Neuronal stem cell (in vitro differentiated cells): ENCODE data around the gene SOCS6.

Source experiments
- DNase-seq: peaks from one replicate; pipeline ENCODE4 v3.0.0-alpha.2; 2013; ENCODE audit warnings: low spot score
- H2AFZ ChIP-seq: one replicate; pipeline ENCODE4 v1.6.1; 2013; ENCODE audit warnings: mild to moderate bottlenecking, low read length, inconsistent platforms
- H2AK5ac ChIP-seq: 2 replicates; pipeline ENCODE4 v1.6.1; 2013; ENCODE audit warnings: low read depth, mild to moderate bottlenecking, inconsistent platforms, low read length, moderate library complexity, mixed read lengths
- H2BK120ac ChIP-seq: 2 replicates; pipeline ENCODE4 v1.6.1; 2013; ENCODE audit warnings: low read depth, mild to moderate bottlenecking, inconsistent platforms, low read length, moderate library complexity, mixed read lengths
- H2BK12ac ChIP-seq: one replicate; pipeline ENCODE4 v1.6.1; 2013; ENCODE audit warnings: low read length, inconsistent platforms
- H2BK15ac ChIP-seq: 2 replicates; pipeline ENCODE4 v1.6.1; 2013; ENCODE audit warnings: mild to moderate bottlenecking, low read length, inconsistent platforms, mixed read lengths
- H2BK5ac ChIP-seq: one replicate; pipeline ENCODE4 v1.6.1; 2013; ENCODE audit warnings: inconsistent platforms, mild to moderate bottlenecking, low read length, moderate library complexity
- H3K14ac ChIP-seq: one replicate; pipeline ENCODE4 v1.6.1; 2013; ENCODE audit warnings: low read length, inconsistent platforms
- H3K18ac ChIP-seq: 2 replicates; pipeline ENCODE4 v1.6.1; 2013; ENCODE audit warnings: low read length, inconsistent platforms
- H3K23ac ChIP-seq: 2 replicates; pipeline ENCODE4 v1.6.1; 2013; ENCODE audit warnings: low read depth, mild to moderate bottlenecking, mixed read lengths, low read length, inconsistent platforms; ENCODE audit not compliant: poor library complexity
- H3K27ac ChIP-seq: replicated peaks from 3 replicates; pipeline ENCODE4 v1.5.1; 2013; ENCODE audit warnings: low read length, inconsistent platforms
- H3K27me3 ChIP-seq, 3 experiments: 2 replicates each; pipeline ENCODE4 v1.6.1; 2013; ENCODE audit warnings: low read length in 3 of 3, mild to moderate bottlenecking in 2 of 3, inconsistent platforms in 1 of 3, low read depth in 1 of 3, mixed read lengths in 1 of 3, moderate library complexity in 1 of 3; ENCODE audit not compliant: control insufficient read depth in 3 of 3, insufficient read depth in 3 of 3
- H3K36me3 ChIP-seq, 2 donors: replicated peaks in 1 of 2; 2 replicates each; pipeline ENCODE4 v1.6.1; 2013; ENCODE audit warnings: low read length in 2 of 2; ENCODE audit not compliant: control insufficient read depth in 2 of 2, insufficient read depth in 2 of 2
- H3K4ac ChIP-seq: 2 replicates; pipeline ENCODE4 v1.6.1; 2013; ENCODE audit warnings: inconsistent platforms, mild to moderate bottlenecking, low read length, moderate library complexity
- H3K4me1 ChIP-seq, 2 donors: 1 replicate in 1 of 2; 2 replicates in 1 of 2; pipeline ENCODE4 v1.6.1; 2013; ENCODE audit warnings: low read length in 2 of 2, low read depth in 1 of 2; ENCODE audit not compliant: control insufficient read depth in 2 of 2, insufficient read depth in 1 of 2
- H3K4me2 ChIP-seq: one replicate; pipeline ENCODE4 v1.6.1; 2013; ENCODE audit warnings: mild to moderate bottlenecking, low read length, inconsistent platforms; ENCODE audit not compliant: insufficient read depth, poor library complexity, severe bottlenecking
- H3K4me3 ChIP-seq, 2 donors: 2 replicates each; pipeline ENCODE4 v1.5.1; 2013; ENCODE audit warnings: low read length in 2 of 2, mild to moderate bottlenecking in 2 of 2, inconsistent platforms in 1 of 2, moderate library complexity in 1 of 2
- H3K79me1 ChIP-seq: one replicate; pipeline ENCODE4 v1.6.1; 2013; ENCODE audit warnings: low read depth, mild to moderate bottlenecking, inconsistent platforms, low read length, moderate library complexity
- H3K9ac ChIP-seq: one replicate; pipeline ENCODE4 v1.6.1; 2013; ENCODE audit warnings: mild to moderate bottlenecking, low read depth, low read length, inconsistent platforms; ENCODE audit not compliant: poor library complexity
- H3K9me3 ChIP-seq, 2 donors: replicated peaks in 1 of 2; 2 replicates each; pipeline versions ENCODE3 to v1.6.1; 2013; ENCODE audit warnings: low read length in 2 of 2, mild to moderate bottlenecking in 2 of 2, inconsistent platforms in 1 of 2, low read depth in 1 of 2, mixed read lengths in 1 of 2, moderate library complexity in 1 of 2; ENCODE audit not compliant: control insufficient read depth in 2 of 2, insufficient read depth in 1 of 2
- H4K8ac ChIP-seq: one replicate; pipeline ENCODE4 v1.6.1; 2013; ENCODE audit warnings: low read depth, mild to moderate bottlenecking, inconsistent platforms, low read length, moderate library complexity
- H4K91ac ChIP-seq: one replicate; pipeline ENCODE4 v1.6.1; 2013; ENCODE audit warnings: low read length, low read depth, mild to moderate bottlenecking, inconsistent platforms; ENCODE audit not compliant: poor library complexity
- WGBS, 2 donors: extraction: QIAGEN DNeasy Blood & Tissue Kit; methylation state at CpG; one replicate each; pipeline ENCODE4 v1.1.7; 2013; ENCODE audit warnings: missing lambda C conversion rate in 2 of 2, mixed read lengths in 1 of 2; ENCODE audit not compliant: insufficient read length in 2 of 2, insufficient replicate concordance in 1 of 2; ENCODE audit errors: extremely low coverage in 2 of 2; 5-methylcytosine and 5-hydroxymethylcytosine counted together

The SOCS6 gene

GRCh38 chr18:70295192-70296188, 6.6 kb downstream of the SOCS6 start:
- H3K4me3 ChIP-seq: no peak overlapping the region
- peaks cover 7 to 17% of the 10 kb centered on the region in 2 donors for H3K4me1 ChIP-seq
- H2AK5ac ChIP-seq: no peak overlapping the region
- no peak overlapping the region for H2BK120ac ChIP-seq
- no peak overlapping the region for H3K14ac ChIP-seq
- H3K36me3 ChIP-seq: peaks cover 0 to 13% of the 10 kb centered on the region in 2 donors
- H3K23ac ChIP-seq: no peak overlapping the region
- no peak overlapping the region for H2BK15ac ChIP-seq
- no peak overlapping the region for H3K4ac ChIP-seq
- no peak overlapping the region for H3K18ac ChIP-seq
- H3K79me1 ChIP-seq: peaks cover 10% of the 10 kb centered on the region
- no peak overlapping the region for H2BK5ac ChIP-seq
- no peak overlapping the region for H3K4me2 ChIP-seq
- no peak overlapping the region for H3K9ac ChIP-seq
- no peak overlapping the region for H2BK12ac ChIP-seq
- no peak overlapping the region for H2AFZ ChIP-seq
- no peaks in the 10 kb centered on the region for H3K9me3 ChIP-seq
- no peak overlapping the region for H4K8ac ChIP-seq
- no peak overlapping the region for H3K27ac ChIP-seq
- H3K27me3 ChIP-seq: no peaks in the 10 kb centered on the region
- no peak overlapping the region for H4K91ac ChIP-seq
- no CpG with 5 or more reads among the region's 8 CpGs for WGBS, 2 donors
- no peak for DNase-seq

GRCh38 chr18:70296289-70296688, 7.4 kb downstream of the SOCS6 start:
- H3K4me2 ChIP-seq: no peak overlapping the region
- H3K4ac ChIP-seq: no peak overlapping the region
- H2AFZ ChIP-seq: no peak overlapping the region
- H3K9me3 ChIP-seq: no peaks in the 10 kb centered on the region
- H2BK120ac ChIP-seq: no peak overlapping the region
- peaks cover 0 to 9% of the 10 kb centered on the region in 2 donors for H3K36me3 ChIP-seq
- H3K9ac ChIP-seq: no peak overlapping the region
- no peaks in the 10 kb centered on the region for H3K27me3 ChIP-seq
- H2BK15ac ChIP-seq: no peak overlapping the region
- no peak for DNase-seq
- H2BK5ac ChIP-seq: no peak overlapping the region
- no peak overlapping the region for H2BK12ac ChIP-seq
- WGBS, 2 donors: no CpG with 5 or more reads among the region's 10 CpGs
- no peak overlapping the region for H3K18ac ChIP-seq
- no peak overlapping the region for H4K8ac ChIP-seq
- peaks cover 5 to 11% of the 10 kb centered on the region in 2 donors for H3K4me1 ChIP-seq
- no peak overlapping the region for H3K14ac ChIP-seq
- peaks cover 10% of the 10 kb centered on the region for H3K79me1 ChIP-seq
- H3K4me3 ChIP-seq: no peak overlapping the region
- no peak overlapping the region for H4K91ac ChIP-seq
- no peak overlapping the region for H3K23ac ChIP-seq
- H3K27ac ChIP-seq: no peak overlapping the region
- no peak overlapping the region for H2AK5ac ChIP-seq

GRCh38 chr18:70296781-70297180, 7.9 kb downstream of the SOCS6 start:
- H3K4me1 ChIP-seq: peaks cover 5 to 11% of the 10 kb centered on the region in 2 donors
- no peak overlapping the region for H2BK12ac ChIP-seq
- no peak for DNase-seq
- no peak overlapping the region for H4K8ac ChIP-seq
- no peak overlapping the region for H3K9ac ChIP-seq
- no peak overlapping the region for H3K27ac ChIP-seq
- no peak overlapping the region for H2AK5ac ChIP-seq
- peaks cover 0 to 8% of the 10 kb centered on the region in 2 donors for H3K36me3 ChIP-seq
- H3K4me2 ChIP-seq: no peak overlapping the region
- no peak overlapping the region for H4K91ac ChIP-seq
- no peak overlapping the region for H2AFZ ChIP-seq
- no peaks in the 10 kb centered on the region for H3K9me3 ChIP-seq
- H3K4me3 ChIP-seq: no peak overlapping the region
- no peak overlapping the region for H2BK5ac ChIP-seq
- H2BK120ac ChIP-seq: no peak overlapping the region
- H2BK15ac ChIP-seq: no peak overlapping the region
- no peak overlapping the region for H3K23ac ChIP-seq
- no CpG with 5 or more reads among the region's 2 CpGs for WGBS, 2 donors
- H3K18ac ChIP-seq: no peak overlapping the region
- no peaks in the 10 kb centered on the region for H3K27me3 ChIP-seq
- no peak overlapping the region for H3K14ac ChIP-seq
- peaks cover 12% of the 10 kb centered on the region for H3K79me1 ChIP-seq
- H3K4ac ChIP-seq: no peak overlapping the region

- Histone ChIP-seq H3K4ac (no peak overlapping the region), H3K27ac (no peak overlapping the region), H2AFZ (no peak overlapping the region), H2BK120ac (no peak overlapping the region), H3K4me3 (no peak overlapping the region), H4K91ac (no peak overlapping the region), H2BK12ac (no peak overlapping the region), H2AK5ac (no peak overlapping the region), H3K4me2 (no peak overlapping the region), H3K36me3 (peaks cover 0 to 4% of the 10 kb centered on the region in 2 donors), H3K23ac (no peak overlapping the region), H3K18ac (no peak overlapping the region), H3K27me3 (no peaks in the 10 kb centered on the region), H2BK15ac (no peak overlapping the region), H3K9ac (no peak overlapping the region), H3K14ac (no peak overlapping the region), H3K79me1 (peaks cover 12% of the 10 kb centered on the region), H3K9me3 (peaks cover 0 to 2% of the 10 kb centered on the region in 2 donors), H3K4me1 (peaks cover 5 to 11% of the 10 kb centered on the region in 2 donors), H4K8ac (no peak overlapping the region), H2BK5ac (no peak overlapping the region)
- no peak for DNase-seq
- no CpG with 5 or more reads among the region's 8 CpGs for WGBS, 2 donors
These were observed 10.5 kb downstream of the SOCS6 start for GRCh38 chr18:70299393-70299792.
